IPS DF 19.7 (cell line): ENCODE measurements around the gene LRRC63.

ENCODE experiments used
- DNase-seq: peaks from one replicate; pipeline ENCODE4 v3.0.0-alpha.2; 2013; ENCODE audit warnings: low read depth, low spot score

LRRC63 gene

DNA sequence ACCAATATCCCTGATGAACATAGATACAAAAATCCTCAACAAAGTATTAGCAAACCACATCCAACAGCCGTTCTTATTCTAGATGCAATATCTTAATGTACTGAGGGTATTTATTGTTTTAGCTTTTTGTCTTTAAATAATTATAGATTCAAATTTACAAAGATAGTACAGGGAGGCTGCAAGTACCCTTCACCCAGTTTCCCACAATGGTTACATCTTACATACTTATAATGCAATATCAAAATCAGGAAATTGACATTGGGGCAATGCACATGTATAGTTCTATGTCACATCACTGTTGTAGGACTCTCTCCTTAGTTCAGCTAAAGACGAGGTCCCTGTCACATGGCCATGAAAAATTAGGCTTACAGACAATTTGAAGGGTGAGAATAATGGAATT, 99.5 kb downstream of the LRRC63 start:
- no peak for DNase-seq

DNA sequence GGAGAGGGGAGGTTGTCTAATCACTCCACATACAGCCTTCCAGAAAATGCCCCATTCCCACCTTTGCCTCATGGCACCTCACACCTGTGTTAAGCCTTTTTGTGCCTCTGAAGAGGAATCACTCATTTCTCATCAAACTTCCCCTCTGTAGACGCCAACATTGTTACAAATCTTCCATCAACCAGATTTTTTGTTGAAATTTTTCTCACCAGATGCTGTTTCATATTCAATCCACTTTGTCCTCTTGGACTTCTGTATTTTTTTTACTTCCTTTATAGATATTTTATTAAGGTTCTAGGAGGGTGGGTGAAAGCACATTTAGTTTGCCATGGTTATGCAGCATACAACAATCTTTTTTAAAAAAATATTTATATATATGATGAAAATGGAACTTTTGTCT, 101.3 kb downstream of the LRRC63 start:
- no peak for DNase-seq

DNA sequence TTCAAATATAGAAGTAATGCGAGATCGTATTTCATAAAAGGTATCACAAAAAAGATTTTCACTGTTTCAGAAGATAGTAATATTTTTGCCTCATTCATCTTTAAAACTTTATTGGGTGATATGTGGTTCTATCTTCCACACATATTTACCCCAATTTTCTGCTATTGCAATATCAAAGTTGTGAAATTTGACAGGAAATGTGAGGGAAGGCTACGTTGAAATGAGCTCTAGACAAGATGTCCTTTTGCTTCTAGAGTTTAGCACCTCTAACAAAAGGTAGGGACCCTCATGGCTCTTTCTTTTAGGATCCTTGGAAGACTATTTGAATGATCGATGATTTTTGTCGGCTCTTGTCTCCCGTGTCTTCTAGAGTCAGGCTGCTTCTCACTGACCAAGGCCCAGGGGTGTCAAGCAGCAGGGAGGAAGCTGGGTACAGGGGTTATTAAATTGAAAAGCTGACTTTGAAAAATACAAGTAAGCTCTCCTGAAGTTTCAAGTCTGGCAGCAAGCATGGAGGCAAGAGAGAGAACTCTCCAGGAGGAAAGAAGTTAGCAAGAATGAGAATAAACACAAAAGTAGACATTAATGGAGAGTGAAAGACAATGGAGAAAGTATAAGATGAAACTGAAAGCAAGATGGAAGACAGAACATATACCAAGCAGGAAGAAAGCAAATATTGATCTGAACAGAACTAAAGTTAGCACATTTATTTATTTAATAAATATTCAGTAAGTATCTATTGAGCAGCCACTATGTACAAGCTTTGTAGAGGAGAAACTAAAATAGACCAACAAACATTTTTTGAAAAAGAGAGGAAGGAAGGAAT, 101.9 kb downstream of the LRRC63 start:
- DNase-seq: no peak

DNA sequence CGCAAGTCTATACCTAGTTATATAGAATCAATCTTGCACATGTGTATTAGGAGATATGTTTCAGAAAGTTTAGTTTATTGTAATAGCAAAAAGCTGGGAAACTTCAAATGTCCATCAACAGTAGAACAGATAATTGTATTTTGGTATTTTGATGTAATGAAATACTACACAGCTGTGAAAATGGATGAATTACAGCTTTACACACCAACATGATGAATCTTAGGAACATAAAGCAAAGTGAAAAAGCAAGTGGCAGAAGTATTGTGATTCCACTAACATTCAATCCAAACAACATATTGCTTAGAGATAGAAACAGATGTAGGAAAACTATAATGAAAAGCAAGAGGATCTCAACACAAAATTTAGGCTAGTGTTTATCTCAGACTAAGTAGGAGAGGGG, 102.9 kb downstream of the LRRC63 start:
- DNase-seq: no peak

DNA sequence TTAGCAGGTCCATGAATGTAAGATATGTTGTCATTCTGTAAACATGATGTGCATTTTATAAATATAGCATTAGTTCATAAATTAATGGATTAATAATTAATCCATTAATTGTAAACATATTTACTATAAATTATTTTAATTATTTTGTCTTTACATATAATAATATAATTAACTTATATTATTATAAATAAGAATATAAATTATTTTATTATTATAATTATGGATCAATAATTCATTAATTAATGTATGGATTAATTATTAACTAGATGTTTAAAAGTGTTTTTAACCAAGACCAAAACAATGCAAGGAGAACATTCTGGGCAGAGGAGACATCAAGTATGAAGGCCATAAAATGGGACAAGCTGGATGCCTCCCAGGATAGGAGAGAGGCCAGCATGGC, 103.3 kb downstream of the LRRC63 start:
- DNase-seq: no peak

DNA sequence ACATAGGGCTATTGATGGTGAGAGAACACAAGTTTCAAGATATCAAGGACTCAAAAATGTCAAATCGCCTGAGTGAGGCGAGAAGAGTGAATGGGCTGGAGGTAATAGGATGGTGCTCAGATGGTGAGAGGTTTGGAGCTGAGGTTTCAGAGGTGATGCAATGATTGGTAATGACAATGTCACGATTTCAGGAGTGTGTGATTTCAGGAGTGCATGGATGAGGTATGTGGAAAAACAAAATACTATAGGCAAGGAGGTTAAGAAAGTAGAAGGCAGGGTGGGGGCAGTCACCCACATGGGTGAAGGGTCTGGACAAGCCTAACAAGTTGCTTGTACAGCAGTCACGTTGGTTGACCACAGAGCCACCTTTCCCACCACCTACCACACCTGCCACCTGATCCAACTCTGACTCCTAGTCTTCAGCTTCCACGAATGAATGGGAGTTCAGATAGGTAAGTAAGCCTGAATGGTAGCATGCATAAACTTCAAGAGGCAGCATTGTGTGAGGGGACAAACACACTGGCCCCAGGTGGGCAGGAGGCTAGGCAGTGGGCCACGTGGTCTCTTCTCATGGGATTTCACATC, 103.9 kb downstream of the LRRC63 start:
- DNase-seq: no peak

DNA sequence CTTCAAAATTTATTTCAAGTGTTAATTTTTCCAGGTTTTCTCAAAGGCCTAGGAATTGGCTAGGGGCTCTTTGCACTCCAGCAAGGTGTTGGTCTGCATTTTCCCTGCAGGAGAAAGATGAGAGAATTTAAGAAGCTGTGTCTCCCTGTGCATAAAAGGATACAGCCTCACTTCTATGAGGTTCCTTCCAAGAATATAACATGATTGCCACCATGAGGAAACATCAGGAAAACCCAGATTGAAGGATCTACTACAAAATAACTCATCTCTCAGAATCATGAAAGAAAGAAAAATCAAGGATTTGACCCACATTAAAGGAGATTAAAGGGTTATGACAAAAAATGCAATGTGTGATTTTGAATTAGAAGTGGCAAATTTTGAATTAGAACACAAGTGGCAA, 105.4 kb downstream of the LRRC63 start:
- no peak for DNase-seq

DNA sequence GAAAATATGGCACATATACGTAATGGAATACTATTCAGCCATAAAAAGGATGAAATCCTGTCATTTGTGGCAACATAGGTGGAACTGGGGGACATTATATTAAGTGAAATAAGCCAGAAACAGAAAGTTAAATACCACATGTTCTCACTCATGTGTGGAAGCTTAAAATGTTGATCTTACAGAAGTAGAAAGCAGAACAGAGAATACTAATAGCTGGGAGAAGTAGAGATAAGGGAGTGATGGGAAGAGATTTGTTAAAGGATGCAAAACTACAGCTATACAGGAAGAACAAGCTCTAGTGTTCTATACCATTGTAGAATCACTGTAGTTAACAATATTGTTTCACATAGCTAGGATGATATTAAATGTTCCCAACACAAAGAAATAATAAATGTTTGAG, 107.3 kb downstream of the LRRC63 start:
- no peak for DNase-seq

DNA sequence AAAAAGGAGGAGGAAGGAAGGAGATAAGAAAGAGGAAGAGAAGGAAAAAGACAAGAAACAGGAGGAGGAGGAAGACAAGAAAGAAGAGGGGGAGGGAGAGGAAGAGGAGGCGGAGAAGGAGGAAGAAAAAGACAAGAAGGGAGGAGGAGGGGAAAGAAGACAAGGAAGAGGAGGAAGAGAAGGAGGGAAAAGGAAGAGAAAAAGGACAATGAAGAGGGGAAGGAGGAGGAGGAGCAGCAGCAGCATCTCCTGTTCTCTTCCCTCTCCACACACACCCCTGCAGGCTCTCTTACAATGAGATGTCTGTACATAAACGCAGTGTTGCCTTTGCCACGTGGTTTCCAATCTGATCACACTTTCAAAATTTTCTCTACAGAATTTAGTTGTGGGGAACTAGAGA, 108.7 kb downstream of the LRRC63 start:
- DNase-seq: no peak

DNA sequence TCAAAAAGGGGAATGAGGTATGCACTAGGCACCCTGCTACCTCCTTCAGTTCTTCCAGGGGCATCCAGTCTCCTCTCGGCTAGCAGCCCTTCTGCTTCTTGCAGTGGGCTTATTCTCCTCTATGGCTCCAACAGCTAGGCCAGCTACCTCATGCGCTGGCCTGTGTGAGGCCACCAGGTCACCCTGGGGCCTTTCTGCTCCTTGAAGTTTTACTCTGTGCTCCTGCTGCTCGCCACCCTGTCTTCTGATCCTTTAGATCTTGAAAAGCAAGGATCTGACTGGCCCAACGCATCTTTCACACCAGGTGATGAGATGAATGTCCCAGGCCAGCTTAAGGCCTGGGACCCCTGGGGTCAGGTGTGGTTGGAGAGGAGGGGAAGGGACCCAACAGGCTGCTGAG, 109.1 kb downstream of the LRRC63 start:
- no peak for DNase-seq

DNA sequence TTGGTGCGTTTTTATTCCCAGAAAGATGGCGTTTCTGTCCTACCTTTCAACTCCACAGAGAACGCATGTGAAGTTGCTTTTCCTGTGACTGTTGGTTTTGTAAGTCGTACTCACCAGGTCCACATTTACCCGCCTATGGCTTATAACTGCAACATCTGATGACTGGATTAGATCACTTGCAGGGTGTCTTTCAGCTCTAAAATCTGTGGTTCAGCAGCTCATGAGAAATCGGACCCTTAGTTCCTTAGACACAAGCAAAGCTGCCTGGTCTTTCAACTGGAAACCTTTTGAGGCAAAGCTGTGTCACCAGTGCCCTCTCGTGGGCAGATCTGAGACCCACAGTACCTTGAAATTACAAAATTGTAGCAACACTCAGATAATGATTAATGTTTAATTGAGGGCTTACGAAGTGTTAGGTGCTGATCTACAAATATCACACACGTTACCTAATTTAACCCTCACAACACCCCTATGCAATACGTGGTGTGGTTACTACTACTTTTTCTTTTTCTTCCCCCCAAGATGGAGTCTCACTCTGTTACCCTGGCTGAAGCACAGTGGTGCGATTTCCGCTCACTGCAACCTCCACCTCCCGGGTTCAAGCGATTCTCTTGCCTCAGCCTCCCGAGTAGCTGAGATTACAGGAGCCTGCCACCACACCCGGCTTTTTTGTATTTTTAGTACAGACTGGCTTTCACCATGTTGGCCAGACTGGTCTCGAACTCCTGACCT, 109.9 kb downstream of the LRRC63 start:
- no peak for DNase-seq

DNA sequence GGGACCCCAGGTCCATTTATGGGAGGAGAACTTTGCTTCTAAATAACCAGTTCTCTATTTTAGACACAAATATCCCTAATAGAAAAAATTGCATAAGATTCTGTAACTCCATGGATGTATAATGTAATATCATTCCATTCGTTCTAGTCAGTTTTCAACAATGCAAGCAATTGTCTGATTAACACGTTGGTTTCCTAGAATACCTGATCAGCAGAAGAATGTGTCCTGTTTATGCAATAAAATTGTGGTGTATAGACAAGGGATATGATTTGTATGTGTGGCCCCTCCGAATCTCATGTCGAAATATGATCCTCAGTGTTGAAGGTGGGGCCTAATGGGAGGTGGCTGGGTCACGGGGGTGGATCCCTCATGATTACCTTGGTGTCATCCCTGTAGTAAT, 113.2 kb downstream of the LRRC63 start:
- no peak for DNase-seq
